K562 (cell line): ENCODE results near the gene ZMYND15. TPM values are rescaled to one million over a fixed set of nuclear protein-coding genes. Genes with fewer than 3 reads are reported as not detected.

ENCODE experiments used
- ATAC-seq: fragments of 200-7000 bp; cut with Tn5 transposase; 3 replicates; pipeline ENCODE4 v1.9.1; 2020; ENCODE audit warnings: moderate library complexity
- BruUV-seq: library from RNA; stranded (reverse); fragments of 400-500 nt; replicated peaks from 2 replicates; lab custom pipeline; 2021; lab: Mats Ljungman, UMichigan
- CTCF ChIA-PET: fragments of 300-600 bp; formaldehyde crosslinking; extraction: SDS; loops from one replicate; lab custom pipeline; 2021; ENCODE audit warnings: low intra/inter-chr PET ratio; lab: Yijun Ruan, JAX
- POLR2A ChIA-PET: fragments of 300-600, 350-650 bp; sonication (Branson Sonifier 250); formaldehyde crosslinking; extraction: SDS; loops from one replicate; lab custom pipeline; 2021; ENCODE audit warnings: antibody characterized with exemption, inconsistent platforms; lab: Yijun Ruan, JAX
- DNase-seq, 4 experiments: peaks; one replicate each; pipeline versions ENCODE4 v3.0.0 to v3.0.0-alpha.2; 2011 to 2018; ENCODE audit warnings: low spot score in 3 of 4, mixed read lengths in 3 of 4; ENCODE audit errors: extremely low read depth in 1 of 4
- FAIRE-seq: peaks from 2 replicates; lab custom pipeline; 2011; peaks lifted over from hg19 to GRCh38; lab: Jason Lieb, UNC
- H2AFZ ChIP-seq: 2 replicates; pipeline ENCODE4 v1.6.0; 2011; ENCODE audit warnings: low read depth, low read length, control low read depth, inconsistent platforms
- H3K27ac ChIP-seq: fragments of 200-600 bp; 3 replicates; pipeline ENCODE4 v1.8.0; 2011; ENCODE audit warnings: low read depth, mild to moderate bottlenecking, control low read depth, inconsistent platforms, low read length, moderate library complexity, mixed read lengths; ENCODE audit errors: extremely low read depth
- H3K27me3 ChIP-seq, 2 experiments: fragments of 300-600 bp in 1 of 2; 2 replicates in 1 of 2; 3 replicates in 1 of 2; pipeline versions ENCODE4 v1.6.0 to v1.8.0; 2011; ENCODE audit warnings: inconsistent platforms in 2 of 2, low read length in 2 of 2, mild to moderate bottlenecking in 1 of 2, mixed read lengths in 1 of 2, moderate library complexity in 1 of 2; ENCODE audit not compliant: control insufficient read depth in 2 of 2, insufficient read depth in 2 of 2
- H3K36me3 ChIP-seq: fragments of 300-600 bp; 3 replicates; pipeline ENCODE4 v1.8.0; 2011; ENCODE audit warnings: mild to moderate bottlenecking, low read length, inconsistent platforms; ENCODE audit not compliant: control insufficient read depth, insufficient read depth
- H3K4me1 ChIP-seq, 2 experiments: fragments of 200-600 bp in 1 of 2; replicated peaks in 1 of 2; 2 replicates in 1 of 2; 3 replicates in 1 of 2; pipeline versions ENCODE4 v1.5.1 to v1.8.0; 2011; ENCODE audit warnings: inconsistent platforms in 2 of 2, low read length in 2 of 2, mild to moderate bottlenecking in 1 of 2, mixed read lengths in 1 of 2, moderate library complexity in 1 of 2; ENCODE audit not compliant: control insufficient read depth in 2 of 2, insufficient read depth in 2 of 2
- H3K4me2 ChIP-seq: 2 replicates; pipeline ENCODE4 v1.6.1; 2011; ENCODE audit warnings: low read length, control low read depth, inconsistent platforms, mixed read lengths; ENCODE audit not compliant: insufficient read depth
- H3K4me3 ChIP-seq: fragments of 200-600 bp; sonication (generic), shearing (Covaris generic); 2 replicates; pipeline ENCODE4 v1.5.1; 2016; ENCODE audit warnings: control low read depth, inconsistent platforms
- H3K79me2 ChIP-seq: fragments of 200-600 bp; 3 replicates; pipeline ENCODE4 v1.8.0; 2011; ENCODE audit warnings: low read length, inconsistent platforms; ENCODE audit not compliant: control insufficient read depth, insufficient read depth
- H3K9ac ChIP-seq, 2 experiments: 2 replicates each; pipeline versions ENCODE4 v1.6.0 to v1.6.1; 2011; ENCODE audit warnings: low read depth in 2 of 2, low read length in 2 of 2, control low read depth in 1 of 2, inconsistent platforms in 1 of 2, mild to moderate bottlenecking in 1 of 2, mixed read lengths in 1 of 2; ENCODE audit not compliant: insufficient read depth in 1 of 2
- H3K9me1 ChIP-seq: one replicate; pipeline ENCODE4 v1.6.0; 2011; ENCODE audit warnings: inconsistent platforms, mild to moderate bottlenecking, low read length, moderate library complexity; ENCODE audit not compliant: control insufficient read depth, insufficient read depth
- H3K9me3 ChIP-seq: replicated peaks from 2 replicates; pipeline ENCODE4 v1.5.1; 2011; ENCODE audit warnings: low read depth, low read length, inconsistent platforms; ENCODE audit not compliant: control insufficient read depth, insufficient read depth
- H4K20me1 ChIP-seq: replicated peaks from 2 replicates; pipeline ENCODE4 v1.6.1; 2011; ENCODE audit warnings: low read length, inconsistent platforms, mixed read lengths; ENCODE audit not compliant: control insufficient read depth, insufficient read depth
- ARID1B ChIP-seq: fragments of 450-650 bp; IDR thresholded peaks from 2 replicates; pipeline ENCODE4 v1.6.1; 2016; ENCODE audit warnings: antibody characterized with exemption, mild to moderate bottlenecking, inconsistent platforms
- CC2D1A ChIP-seq: fragments of 450-650 bp; IDR thresholded peaks from 2 replicates; pipeline ENCODE4 v1.6.1; 2017; ENCODE audit warnings: mild to moderate bottlenecking
- CREM ChIP-seq: IDR thresholded peaks from 2 replicates; pipeline ENCODE4 v1.6.1; 2014; ENCODE audit warnings: antibody characterized with exemption, low read depth
- DPF2 ChIP-seq: fragments of 450-650 bp; IDR thresholded peaks from 2 replicates; pipeline ENCODE4 v1.6.1; 2016
- FOXK2 ChIP-seq, 2 experiments: fragments of 450-650 bp; IDR thresholded peaks in 1 of 2; conservative IDR thresholded peaks in 1 of 2; 2 replicates each; pipeline ENCODE4 v1.6.1; 2016; ENCODE audit warnings: low read depth in 2 of 2, mild to moderate bottlenecking in 1 of 2
- HDAC1 ChIP-seq, 2 experiments: fragments of 450-650 bp; IDR thresholded peaks; 2 replicates each; pipeline ENCODE4 v1.6.1; 2016 to 2017; ENCODE audit warnings: inconsistent platforms in 1 of 2, mild to moderate bottlenecking in 1 of 2, moderate library complexity in 1 of 2
- JUND ChIP-seq, 2 experiments: IDR thresholded peaks; 2 replicates in 1 of 2; 3 replicates in 1 of 2; pipeline ENCODE4 v1.6.1; 2011; ENCODE audit warnings: borderline replicate concordance in 2 of 2, low read depth in 2 of 2, low read length in 2 of 2, improper control_type of control experiment in 1 of 2, missing biosample characterization in 1 of 2, missing genetic modification characterization in 1 of 2, missing genetic modification reagents in 1 of 2
- NR2C1 ChIP-seq, 2 experiments: fragments of 450-650 bp; IDR thresholded peaks; 2 replicates each; pipeline ENCODE4 v1.6.1; 2017; ENCODE audit warnings: mild to moderate bottlenecking in 2 of 2, antibody characterized with exemption in 1 of 2, inconsistent platforms in 1 of 2, missing compliant biosample characterization in 1 of 2, missing genetic modification characterization in 1 of 2
- NR3C1 ChIP-seq: sonication (generic); formaldehyde crosslinking; IDR thresholded peaks from 2 replicates; pipeline ENCODE4 v1.8.1; 2022; ENCODE audit warnings: missing genetic modification reagents
- PURB ChIP-seq: sonication (generic); formaldehyde crosslinking; IDR thresholded peaks from 2 replicates; pipeline ENCODE4 v1.9.0; 2021; ENCODE audit warnings: low read depth, mild to moderate bottlenecking, missing genetic modification reagents
- RFX1 ChIP-seq: fragments of 450-650 bp; IDR thresholded peaks from 2 replicates; pipeline ENCODE4 v1.6.1; 2016; ENCODE audit warnings: mild to moderate bottlenecking, moderate library complexity
- THRA ChIP-seq: fragments of 450-650 bp; IDR thresholded peaks from 2 replicates; pipeline ENCODE4 v1.6.1; 2017; ENCODE audit warnings: mild to moderate bottlenecking, moderate library complexity
- VEZF1 ChIP-seq: fragments of 200-800 bp; sonication (Bioruptor generic); IDR thresholded peaks from 2 replicates; pipeline ENCODE4 v1.6.1; 2017; ENCODE audit warnings: missing genetic modification characterization, missing compliant biosample characterization
- ZEB2 ChIP-seq: fragments of 450-650 bp; IDR thresholded peaks from 2 replicates; pipeline ENCODE4 v1.6.1; 2016
- ZNF655 ChIP-seq: fragments of 250-450 bp; sonication (Bioruptor Pico); IDR thresholded peaks from 2 replicates; pipeline ENCODE4 v1.5.0; 2021
- WGBS: fragments of 100-300 bp; shearing (Covaris generic); methylation state at CpG from one replicate; pipeline ENCODE4 v1.1.6; 2016; ENCODE audit warnings: low coverage, mixed read lengths; ENCODE audit not compliant: insufficient coverage; ENCODE audit errors: missing lambda C conversion rate; 5-methylcytosine and 5-hydroxymethylcytosine counted together
- in situ Hi-C: fragments of 300-500 bp; cut with MboI; formaldehyde crosslinking; loops from 4 replicates; pipeline ENCODE4 v1.15.0; 2018; ENCODE audit warnings: inconsistent platforms, mixed read lengths
- intact Hi-C: fragments of 100-400 bp; cut with micrococcal nuclease; formaldehyde crosslinking; loops from 2 replicates; pipeline ENCODE4 v1.14.2; 2022
- polyA plus RNA-seq, 8 experiments: library from polyadenylated mRNA; depleted of rRNA in 4 of 8; stranded (reverse) in 5 of 8; unstranded in 3 of 8; fragments of >200 nt; fragmentation: Nextera tagmentation in 2 of 8; fragmentation: Illumina TruSeq in 1 of 8; extraction: Ambion mirVana in 2 of 8; extraction: Trizol in 1 of 8; gene quantifications; 2 replicates each; pipeline versions ENCODE4 v1.2.1 to v1.2.3, GENCODE V29; 2011 to 2014; ENCODE audit warnings: inconsistent platforms in 1 of 8, missing spikeins in 1 of 8
- total RNA-seq, 7 experiments: library from RNA; depleted of rRNA in 6 of 7; stranded (reverse); fragments of >200 nt in 6 of 7; fragmentation: Illumina TruSeq in 2 of 7; extraction: Trizol in 2 of 7; gene quantifications; 2 replicates each; pipeline versions ENCODE4 v1.2.1 to v1.2.3, GENCODE V29; 2011 to 2021; ENCODE audit warnings: low replicate concordance in 1 of 7

Gene ZMYND15
- total and polyA plus RNA-seq, 9 of the 15 experiments (the other 6 are each of a cell fraction or from before 2014, with no cell fraction given), result 0.09 TPM; not detected in 8

- no TSS peak for BruUV-seq
- H3K4me2 ChIP-seq, result peak overlapping the region; percentile 16; the same call in 1 of the 2 replicates
- peaks cover 15 to 28% of the 10 kb centered on the region in 2 experiments for H3K27me3 ChIP-seq
- H4K20me1 ChIP-seq, result no peaks in the 10 kb centered on the region
- H3K4me1 ChIP-seq, result peaks cover 4 to 24% of the 10 kb centered on the region in 2 experiments; a peak in 3 of 5 replicates
- H3K27ac ChIP-seq, result no peak overlapping the region; the same call in 2 of the 3 replicates
- no peaks in the 10 kb centered on the region for H3K9me3 ChIP-seq
- no peak overlapping the region; a peak in 1 of 4 replicates for H3K9ac ChIP-seq
- POLR2A ChIA-PET, result interaction anchor here (0.7 kb wide), 2 partner anchors 15 to 679 kb away, joined by 3 read pairs; no protein-coding TSS in a partner anchor
- peak overlapping the region; percentile 64 for H2AFZ ChIP-seq
- DNase-seq, result peak in 1 of 4 experiments; percentile 65
- intact Hi-C loops (no loop called here), in situ Hi-C loops (no loop called here)
- peak; percentile 67 for FAIRE-seq
- H3K4me3 ChIP-seq, result no peak overlapping the region
- H3K9me1 ChIP-seq, result no peaks in the 10 kb centered on the region
- ATAC-seq, result no peak
- CTCF ChIA-PET, result no interaction called here
- H3K79me2 ChIP-seq, result no peaks in the 10 kb centered on the region
- no peaks in the 10 kb centered on the region for H3K36me3 ChIP-seq
- WGBS, result 4% methylated on average over 7 of the region's 9 CpGs
- TF ChIP-seq PURB (CRISPR knock-in tag) (no peak), VEZF1 (CRISPR knock-in tag) (no peak), RFX1 (no peak), ZEB2 (0 out of 2 replicates have a peak, but pooled peaks have one; percentile 24), DPF2 (peak; percentile 56), JUND (IDR thresholded peaks at IDR 0.05; ENCODE audit: borderline replicate concordance, low read depth, low read length) (peak; percentile 25; the same call in 1 of the 2 replicates), JUND (tag; IDR thresholded peaks at IDR 0.05; ENCODE audit: borderline replicate concordance, low read depth, low read length) (0 out of 3 replicates have a peak, but pooled peaks have one; percentile 11), FOXK2 (conservative IDR thresholded peaks at IDR 0.05 in 1 of 2, IDR thresholded peaks at IDR 0.05 in 1 of 2; ENCODE audit: low read depth in 2 of 2) (peak; percentile 38 to 46; a peak in 1 of 4 replicates), ARID1B (0 out of 2 replicates have a peak, but pooled peaks have one; percentile 29), HDAC1 (IDR thresholded peaks at IDR 0.05) (peak in 1 of 2 experiments; percentile 71; a peak in 2 of 4 replicates), NR2C1 (IDR thresholded peaks at IDR 0.05) (peak; percentile 58; the same call in 1 of the 2 replicates), NR2C1 (tag; IDR thresholded peaks at IDR 0.05) (peak; percentile 76), ZNF655 (CRISPR knock-in tag) (no peak), CC2D1A (no peak), THRA (no peak), CREM (0 out of 2 replicates have a peak, but pooled peaks have one; percentile 22), NR3C1 (no peak)
These were observed 3.6 kb upstream of the ZMYND15 start for GRCh38 chr17:4735876-4736651.
